ENCODE measurements around the gene SLX9.

GRCh38 chr21:44951186-44951915, 11.5 kb downstream of the SLX9 start:
- TF ChIP-seq CTCF (IDR thresholded peaks at IDR 0.05) (no peak), POLR2A (IDR thresholded peaks at IDR 0.05) (no peak), POLR2AphosphoS5 (IDR thresholded peaks at IDR 0.05) (no peak), EP300 (IDR thresholded peaks at IDR 0.05) (no peak)

All from stomach (tissue), 4 donors.